Kidney epithelial cell (primary cell): ENCODE results near the gene MAN1C1. TPM values are rescaled to one million over a fixed set of nuclear protein-coding genes. Genes with fewer than 3 reads are reported as not detected.

Experiments
- DNase-seq: peaks from one replicate; pipeline ENCODE4 v3.0.0-alpha.2; 2010; ENCODE audit warnings: low read depth
- H3K27me3 ChIP-seq: 2 replicates; pipeline ENCODE4 v1.6.0; 2011; ENCODE audit warnings: low read length; ENCODE audit not compliant: control insufficient read depth, insufficient read depth
- H3K36me3 ChIP-seq: 2 replicates; pipeline ENCODE4 v1.5.1; 2011; ENCODE audit warnings: low read length; ENCODE audit not compliant: control insufficient read depth, insufficient read depth
- H3K4me3 ChIP-seq: 2 replicates; pipeline ENCODE4 v1.5.1; 2011; ENCODE audit warnings: low read depth, mild to moderate bottlenecking, control low read depth, low read length
- CTCF ChIP-seq: IDR thresholded peaks from 2 replicates; pipeline ENCODE4 v1.5.1; 2011; ENCODE audit warnings: mild to moderate bottlenecking, moderate library complexity, low read length, control low read depth, inconsistent platforms; ENCODE audit not compliant: insufficient read depth, poor library complexity, severe bottlenecking
- total RNA-seq: library from RNA; depleted of rRNA; stranded (reverse); fragments of >200 nt; gene quantifications from 2 replicates; pipeline ENCODE4 v1.2.3, GENCODE V29; 2015

The MAN1C1 gene
- total RNA-seq, 1 donor from 2014 or later = 1.4 TPM

GRCh38 chr1:25643929-25644328, 27.3 kb downstream of the MAN1C1 start:
- Histone ChIP-seq H3K36me3 (no peaks in the 10 kb centered on the region), H3K4me3 (no peak overlapping the region), H3K27me3 (peaks cover 23% of the 10 kb centered on the region)
- no peak for TF ChIP-seq CTCF
- DNase-seq = no peak

GRCh38 chr1:25644962-25645361, 28.4 kb downstream of the MAN1C1 start:
- no peak for DNase-seq
- TF ChIP-seq CTCF = no peak
- Histone ChIP-seq H3K27me3 (peaks cover 23% of the 10 kb centered on the region), H3K36me3 (no peaks in the 10 kb centered on the region), H3K4me3 (no peak overlapping the region)

GRCh38 chr1:25645637-25646400, 29.2 kb downstream of the MAN1C1 start:
- no peak for TF ChIP-seq CTCF
- Histone ChIP-seq H3K27me3 (peaks cover 21% of the 10 kb centered on the region), H3K4me3 (no peak overlapping the region), H3K36me3 (no peaks in the 10 kb centered on the region)
- DNase-seq = no peak

GRCh38 chr1:25647106-25647505, 30.5 kb downstream of the MAN1C1 start:
- peaks cover 16% of the 10 kb centered on the region for H3K27me3 ChIP-seq
- no peak for TF ChIP-seq CTCF
- H3K4me3 ChIP-seq = no peak overlapping the region
- DNase-seq = no peak
- H3K36me3 ChIP-seq = no peaks in the 10 kb centered on the region

- TF ChIP-seq CTCF = no peak
- H3K27me3 ChIP-seq = peaks cover 15% of the 10 kb centered on the region
- H3K36me3 ChIP-seq = no peaks in the 10 kb centered on the region
- DNase-seq = no peak
- no peak overlapping the region for H3K4me3 ChIP-seq
These were observed 31.3 kb downstream of the MAN1C1 start for GRCh38 chr1:25647863-25648262.
